Measurements from ENCODE around the gene PRSS50. TPM values are rescaled to one million over a fixed set of nuclear protein-coding genes. Genes with fewer than 3 reads are reported as not detected.

PRSS50 gene
- total RNA-seq, 1 donor from 2014 or later: not detected

DNA sequence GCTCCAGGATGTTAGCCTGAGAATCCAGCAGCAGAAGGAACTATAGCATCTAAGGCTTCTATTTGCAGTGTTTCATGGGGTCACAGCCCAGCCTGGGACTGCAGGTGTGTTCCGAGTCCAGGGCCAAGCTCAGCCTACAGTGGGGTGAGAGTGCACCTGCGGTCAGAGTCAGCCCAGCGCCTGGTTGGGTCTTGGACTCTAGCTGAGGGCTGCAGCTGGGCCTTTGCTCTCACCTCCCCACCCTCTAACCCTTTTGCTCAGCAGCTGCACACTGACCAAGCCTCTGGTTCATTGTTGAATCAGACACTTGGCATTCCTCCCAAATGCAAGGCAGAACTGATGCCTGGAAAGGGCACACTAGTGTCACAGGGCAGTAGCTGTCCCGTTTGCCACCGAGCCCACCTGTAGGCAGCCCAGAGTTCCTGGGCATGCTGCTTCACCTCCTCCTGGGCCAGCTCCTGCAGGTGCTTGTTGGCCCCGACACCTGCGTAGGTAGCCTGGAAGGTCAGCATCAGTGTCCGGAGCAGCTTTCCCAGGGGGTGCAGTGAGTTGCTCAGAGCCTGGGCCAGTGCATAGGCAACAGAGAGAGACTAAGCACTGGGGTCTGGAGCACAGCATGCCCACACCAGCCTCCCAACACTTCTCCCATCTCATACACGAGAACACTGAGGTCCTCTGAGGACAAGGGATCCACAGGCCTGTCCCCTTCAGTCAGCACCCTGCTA is 41.7 kb downstream of the PRSS50 start:
- H3K27ac Mint-ChIP-seq (ENCODE audit: unreplicated experiment): no peak overlapping the region
- H3K4me3 Mint-ChIP-seq (ENCODE audit: unreplicated experiment): no peak overlapping the region
- no peaks in the 10 kb centered on the region for H3K4me1 Mint-ChIP-seq (ENCODE audit: unreplicated experiment)
- no peaks in the 10 kb centered on the region for H3K36me3 Mint-ChIP-seq (ENCODE audit: unreplicated experiment)
- TF ChIP-seq, protein P1, sequence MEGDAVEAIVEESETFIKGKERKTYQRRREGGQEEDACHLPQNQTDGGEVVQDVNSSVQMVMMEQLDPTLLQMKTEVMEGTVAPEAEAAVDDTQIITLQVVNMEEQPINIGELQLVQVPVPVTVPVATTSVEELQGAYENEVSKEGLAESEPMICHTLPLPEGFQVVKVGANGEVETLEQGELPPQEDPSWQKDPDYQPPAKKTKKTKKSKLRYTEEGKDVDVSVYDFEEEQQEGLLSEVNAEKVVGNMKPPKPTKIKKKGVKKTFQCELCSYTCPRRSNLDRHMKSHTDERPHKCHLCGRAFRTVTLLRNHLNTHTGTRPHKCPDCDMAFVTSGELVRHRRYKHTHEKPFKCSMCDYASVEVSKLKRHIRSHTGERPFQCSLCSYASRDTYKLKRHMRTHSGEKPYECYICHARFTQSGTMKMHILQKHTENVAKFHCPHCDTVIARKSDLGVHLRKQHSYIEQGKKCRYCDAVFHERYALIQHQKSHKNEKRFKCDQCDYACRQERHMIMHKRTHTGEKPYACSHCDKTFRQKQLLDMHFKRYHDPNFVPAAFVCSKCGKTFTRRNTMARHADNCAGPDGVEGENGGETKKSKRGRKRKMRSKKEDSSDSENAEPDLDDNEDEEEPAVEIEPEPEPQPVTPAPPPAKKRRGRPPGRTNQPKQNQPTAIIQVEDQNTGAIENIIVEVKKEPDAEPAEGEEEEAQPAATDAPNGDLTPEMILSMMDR (IDR thresholded peaks at IDR 0.05): no peak
- H3K9me3 Mint-ChIP-seq (ENCODE audit: unreplicated experiment): no peaks in the 10 kb centered on the region
- DNase-seq (ENCODE audit: extremely low spot score, unreplicated experiment): no peak
- H3K27me3 Mint-ChIP-seq (ENCODE audit: unreplicated experiment): peaks cover 4% of the 10 kb centered on the region

DNA sequence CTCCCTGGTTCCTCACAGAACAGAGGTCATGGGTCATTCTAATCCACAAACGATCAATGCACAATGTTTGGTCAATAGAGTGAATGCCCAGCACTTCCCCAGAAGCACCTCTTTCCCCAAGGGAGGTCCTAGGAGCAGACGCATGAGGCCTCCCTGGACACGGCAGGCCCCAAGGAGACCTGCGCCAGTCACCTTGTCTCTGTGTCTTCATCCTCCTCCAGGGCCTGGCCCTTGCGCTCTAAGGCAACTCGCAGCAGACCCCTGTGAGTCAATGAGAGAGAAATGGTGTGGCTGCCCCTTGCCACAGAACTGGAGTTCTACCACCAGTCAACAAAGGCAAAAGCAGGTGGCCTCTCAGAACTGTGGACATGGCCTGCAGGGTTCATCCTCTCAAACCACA is 42.2 kb downstream of the PRSS50 start:
- Mint-ChIP-seq H3K36me3 (ENCODE audit: unreplicated experiment) (no peaks in the 10 kb centered on the region), H3K9me3 (ENCODE audit: unreplicated experiment) (no peaks in the 10 kb centered on the region), H3K27me3 (ENCODE audit: unreplicated experiment) (peaks cover 3% of the 10 kb centered on the region), H3K4me3 (ENCODE audit: unreplicated experiment) (no peak overlapping the region), H3K27ac (ENCODE audit: unreplicated experiment) (no peak overlapping the region), H3K4me1 (ENCODE audit: unreplicated experiment) (no peaks in the 10 kb centered on the region)
- no peak for DNase-seq (ENCODE audit: extremely low spot score, unreplicated experiment)
- TF ChIP-seq, protein P1 (IDR thresholded peaks at IDR 0.05): no peak

DNA sequence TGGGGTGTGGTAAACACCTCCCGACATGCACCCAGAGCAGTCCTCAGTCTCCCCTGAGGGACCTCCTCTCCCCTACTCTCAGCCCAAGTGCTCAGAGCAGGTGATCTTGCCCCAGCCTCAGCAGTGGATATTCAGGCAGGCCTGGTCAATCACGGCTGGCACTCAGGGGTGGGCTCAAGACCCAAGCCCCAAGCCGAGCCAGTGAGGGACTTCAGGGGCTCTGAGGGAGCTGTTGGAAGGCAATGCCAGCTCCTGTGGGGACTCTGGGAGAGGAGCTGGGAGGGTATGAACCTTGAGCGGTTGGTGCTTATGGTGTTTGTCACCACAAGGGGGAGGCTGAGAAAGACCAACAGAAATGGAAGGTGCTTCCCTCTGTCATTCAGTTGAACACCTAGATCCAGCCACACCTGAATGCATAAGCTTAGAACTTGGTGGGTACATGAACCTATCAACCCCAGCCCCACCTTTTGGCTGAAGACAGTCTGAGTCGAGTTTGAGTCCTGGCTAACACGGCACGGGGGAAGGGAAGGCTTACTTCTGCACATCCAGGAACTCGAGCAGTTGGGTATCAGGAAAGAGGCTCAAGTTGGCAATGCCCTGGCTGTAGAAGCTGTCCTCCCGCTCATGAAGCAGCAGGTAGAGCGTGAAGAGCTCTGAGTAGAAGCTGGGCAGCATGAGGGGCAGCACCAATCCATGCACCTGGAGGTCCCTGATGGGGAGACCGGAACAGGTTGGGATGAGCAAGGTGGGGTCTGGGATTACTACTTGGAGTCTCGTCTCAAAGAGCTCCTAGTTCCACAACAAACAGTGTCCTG is 43.4 kb downstream of the PRSS50 start:
- H3K27ac Mint-ChIP-seq (ENCODE audit: unreplicated experiment): no peak overlapping the region
- H3K27me3 Mint-ChIP-seq (ENCODE audit: unreplicated experiment): no peaks in the 10 kb centered on the region
- H3K9me3 Mint-ChIP-seq (ENCODE audit: unreplicated experiment): no peaks in the 10 kb centered on the region
- TF ChIP-seq, protein P1 (IDR thresholded peaks at IDR 0.05): no peak
- no peak for DNase-seq (ENCODE audit: extremely low spot score, unreplicated experiment)
- H3K36me3 Mint-ChIP-seq (ENCODE audit: unreplicated experiment): no peaks in the 10 kb centered on the region
- no peaks in the 10 kb centered on the region for H3K4me1 Mint-ChIP-seq (ENCODE audit: unreplicated experiment)
- H3K4me3 Mint-ChIP-seq (ENCODE audit: unreplicated experiment): no peak overlapping the region

DNA sequence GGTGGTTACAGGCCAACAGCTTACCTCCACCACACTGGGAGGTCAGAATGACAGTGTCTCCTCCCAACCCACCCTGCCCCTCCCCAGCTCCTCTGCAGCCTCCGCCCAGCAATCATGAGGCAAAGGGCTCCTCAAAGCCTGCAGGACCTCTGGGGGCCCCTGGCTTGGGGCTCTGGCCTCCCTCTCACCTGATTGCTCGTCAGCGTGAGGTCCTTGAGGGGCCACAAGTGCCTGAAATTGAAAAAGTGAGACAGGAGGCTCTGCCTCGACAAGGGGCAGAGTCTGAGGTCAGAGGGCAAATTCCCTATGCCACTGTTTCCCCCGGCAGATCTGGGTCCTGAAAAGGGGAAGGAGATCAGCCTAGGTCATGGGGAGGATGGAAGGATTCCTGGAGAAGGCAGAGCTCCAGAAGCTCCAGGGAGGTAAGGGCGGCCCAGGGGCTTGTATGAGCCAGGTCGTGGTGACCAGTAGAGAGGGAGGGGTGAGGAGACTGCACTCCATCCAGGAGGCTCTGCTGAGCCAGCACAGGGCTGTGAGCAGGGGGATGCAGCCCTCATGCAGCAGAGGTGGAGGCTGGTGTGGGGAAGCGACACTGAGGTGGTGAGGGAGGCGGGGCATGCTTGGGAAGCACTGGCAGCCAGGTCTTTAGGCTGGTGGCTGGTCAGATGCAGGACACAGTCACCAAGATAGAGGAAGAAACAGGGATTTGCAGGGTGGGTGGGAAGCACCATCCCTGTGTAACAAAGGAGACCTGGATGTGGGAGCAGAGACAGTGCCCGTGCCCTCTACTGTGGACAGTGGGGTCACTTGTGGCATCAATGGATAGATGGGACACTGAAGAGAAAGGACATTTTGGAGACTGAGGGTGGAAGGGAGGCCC is 44.3 kb downstream of the PRSS50 start:
- no peaks in the 10 kb centered on the region for H3K27me3 Mint-ChIP-seq (ENCODE audit: unreplicated experiment)
- H3K27ac Mint-ChIP-seq (ENCODE audit: unreplicated experiment): no peak overlapping the region
- TF ChIP-seq, protein P1 (IDR thresholded peaks at IDR 0.05): no peak
- H3K4me1 Mint-ChIP-seq (ENCODE audit: unreplicated experiment): no peaks in the 10 kb centered on the region
- no peak overlapping the region for H3K4me3 Mint-ChIP-seq (ENCODE audit: unreplicated experiment)
- H3K36me3 Mint-ChIP-seq (ENCODE audit: unreplicated experiment): no peaks in the 10 kb centered on the region
- DNase-seq (ENCODE audit: extremely low spot score, unreplicated experiment): no peak
- H3K9me3 Mint-ChIP-seq (ENCODE audit: unreplicated experiment): no peaks in the 10 kb centered on the region

Data from osteocyte (in vitro differentiated cells).